Osteocyte (in vitro differentiated cells): ENCODE results near the gene CRYBG3. TPM values are rescaled to one million over a fixed set of nuclear protein-coding genes. Genes with fewer than 3 reads are reported as not detected.
"Not testable (repeated sequence)": the region's sequence is repeated elsewhere in the genome, so short reads cannot be mapped to it uniquely, and the experiment has no call there.

Experiments
- DNase-seq: peaks from one replicate; pipeline ENCODE4 v3.0.0; 2021; ENCODE audit warnings: mixed read lengths; ENCODE audit not compliant: unreplicated experiment; ENCODE audit errors: extremely low spot score
- H3K27ac Mint-ChIP-seq: one replicate; pipeline ENCODE4 v1.8.0; 2021; ENCODE audit warnings: mild to moderate bottlenecking, mixed read lengths; ENCODE audit not compliant: unreplicated experiment
- H3K27me3 Mint-ChIP-seq: one replicate; pipeline ENCODE4 v1.8.0; 2021; ENCODE audit warnings: mixed read lengths; ENCODE audit not compliant: unreplicated experiment
- H3K36me3 Mint-ChIP-seq: one replicate; pipeline ENCODE4 v1.8.0; 2021; ENCODE audit warnings: mixed read lengths; ENCODE audit not compliant: unreplicated experiment
- H3K4me1 Mint-ChIP-seq: one replicate; pipeline ENCODE4 v1.8.0; 2021; ENCODE audit warnings: mixed read lengths; ENCODE audit not compliant: unreplicated experiment
- H3K4me3 Mint-ChIP-seq: one replicate; pipeline ENCODE4 v1.8.0; 2021; ENCODE audit warnings: mild to moderate bottlenecking, moderate library complexity, mixed read lengths; ENCODE audit not compliant: unreplicated experiment
- H3K9me3 Mint-ChIP-seq: one replicate; pipeline ENCODE4 v1.8.0; 2021; ENCODE audit warnings: mixed read lengths; ENCODE audit not compliant: unreplicated experiment
- total RNA-seq: library from RNA; stranded (reverse); gene quantifications from 2 replicates; pipeline ENCODE4 v1.2.1, GENCODE V29; 2021
- TF ChIP-seq, protein P1 (sequence below): fragments of 200-600 bp; sonication (generic); IDR thresholded peaks from 2 replicates; pipeline ENCODE4 v1.5.0; 2021; ENCODE audit warnings: antibody characterized with exemption, mild to moderate bottlenecking, moderate library complexity

CRYBG3 gene
- total RNA-seq, 1 donor from 2014 or later: 13.5 TPM

DNA sequence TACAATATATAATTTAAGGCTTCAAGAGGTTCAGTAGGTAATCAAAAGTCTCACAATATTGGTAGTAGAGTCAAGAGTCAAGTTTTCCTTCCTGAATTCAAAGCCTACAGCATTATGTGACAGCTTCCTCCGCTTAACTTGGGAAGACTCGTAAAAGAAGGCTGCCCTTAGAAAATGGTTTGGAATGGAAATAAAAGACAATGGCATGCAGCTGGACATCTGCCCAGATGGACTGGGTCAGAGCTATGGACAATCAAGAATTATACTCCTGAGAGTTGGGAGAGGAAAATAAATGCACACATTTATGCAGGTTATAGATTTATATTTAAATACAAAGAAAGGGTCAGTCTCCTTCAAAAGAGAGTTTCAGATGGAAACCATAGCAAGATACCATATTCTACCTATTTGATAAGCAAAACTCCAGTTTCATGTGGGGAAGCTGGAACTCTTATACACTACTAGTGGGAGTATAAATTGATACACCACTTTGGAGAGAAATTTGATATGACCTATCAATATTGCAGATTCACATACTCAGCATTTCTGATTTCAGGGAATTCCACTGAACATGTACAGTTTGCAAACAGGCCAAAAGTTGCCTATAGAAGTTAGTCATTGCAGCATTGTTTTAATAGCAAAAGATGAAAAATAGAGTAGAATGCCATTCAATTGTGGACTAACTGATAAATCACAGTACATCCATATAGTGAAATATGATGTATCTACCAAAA lies 6.1 kb downstream of the CRYBG3 start:
- Mint-ChIP-seq H3K27ac (no peak overlapping the region), H3K4me3 (no peak overlapping the region), H3K27me3 (no peaks in the 10 kb centered on the region), H3K4me1 (peaks cover 25% of the 10 kb centered on the region), H3K36me3 (peaks cover 5% of the 10 kb centered on the region), H3K9me3 (peaks cover 6% of the 10 kb centered on the region)
- DNase-seq: no peak
- TF ChIP-seq, protein P1, sequence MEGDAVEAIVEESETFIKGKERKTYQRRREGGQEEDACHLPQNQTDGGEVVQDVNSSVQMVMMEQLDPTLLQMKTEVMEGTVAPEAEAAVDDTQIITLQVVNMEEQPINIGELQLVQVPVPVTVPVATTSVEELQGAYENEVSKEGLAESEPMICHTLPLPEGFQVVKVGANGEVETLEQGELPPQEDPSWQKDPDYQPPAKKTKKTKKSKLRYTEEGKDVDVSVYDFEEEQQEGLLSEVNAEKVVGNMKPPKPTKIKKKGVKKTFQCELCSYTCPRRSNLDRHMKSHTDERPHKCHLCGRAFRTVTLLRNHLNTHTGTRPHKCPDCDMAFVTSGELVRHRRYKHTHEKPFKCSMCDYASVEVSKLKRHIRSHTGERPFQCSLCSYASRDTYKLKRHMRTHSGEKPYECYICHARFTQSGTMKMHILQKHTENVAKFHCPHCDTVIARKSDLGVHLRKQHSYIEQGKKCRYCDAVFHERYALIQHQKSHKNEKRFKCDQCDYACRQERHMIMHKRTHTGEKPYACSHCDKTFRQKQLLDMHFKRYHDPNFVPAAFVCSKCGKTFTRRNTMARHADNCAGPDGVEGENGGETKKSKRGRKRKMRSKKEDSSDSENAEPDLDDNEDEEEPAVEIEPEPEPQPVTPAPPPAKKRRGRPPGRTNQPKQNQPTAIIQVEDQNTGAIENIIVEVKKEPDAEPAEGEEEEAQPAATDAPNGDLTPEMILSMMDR: no peak

DNA sequence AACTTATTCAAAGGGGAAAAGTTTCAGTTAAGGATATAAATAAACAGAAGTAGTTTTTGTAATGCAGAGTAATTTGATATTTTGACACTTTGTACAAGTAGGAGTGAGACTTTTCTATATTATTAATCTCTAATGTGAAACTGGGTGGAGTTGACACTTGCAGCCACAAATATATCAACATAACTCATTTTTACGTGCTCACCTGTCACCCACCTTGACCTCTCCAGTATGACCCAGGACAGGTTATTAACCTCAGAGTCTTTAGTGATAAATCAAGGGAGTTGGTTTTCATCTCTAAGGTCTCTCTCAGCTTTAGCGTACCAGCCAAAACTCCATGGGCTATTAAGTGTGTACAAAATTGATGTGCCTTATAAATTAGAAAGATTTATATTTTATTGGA lies 7.4 kb downstream of the CRYBG3 start:
- no peak for DNase-seq
- peaks cover 12% of the 10 kb centered on the region for H3K4me1 Mint-ChIP-seq
- peaks cover 6% of the 10 kb centered on the region for H3K9me3 Mint-ChIP-seq
- H3K27ac Mint-ChIP-seq: no peak overlapping the region
- peaks cover 5% of the 10 kb centered on the region for H3K36me3 Mint-ChIP-seq
- H3K27me3 Mint-ChIP-seq: no peaks in the 10 kb centered on the region
- H3K4me3 Mint-ChIP-seq: no peak overlapping the region
- TF ChIP-seq, protein P1: no peak

DNA sequence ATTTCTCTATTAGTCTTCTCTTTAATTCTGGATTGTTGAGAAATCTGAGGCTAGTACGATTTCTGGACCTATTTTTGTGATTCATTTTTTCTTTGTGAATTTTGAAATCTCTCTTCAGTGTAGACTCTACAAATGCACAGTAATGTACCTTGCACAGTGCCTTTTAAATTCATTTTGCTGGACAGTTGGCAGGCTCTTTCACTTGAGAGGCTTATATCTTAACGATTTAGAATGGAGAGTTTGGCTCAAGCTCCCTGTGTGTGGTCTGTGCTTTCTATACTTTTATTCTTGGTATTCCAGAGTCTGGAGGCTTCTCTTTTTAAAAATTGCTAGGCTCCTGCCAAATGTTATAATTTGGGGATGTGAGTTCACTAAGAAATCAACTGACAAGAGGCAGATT lies 8.8 kb downstream of the CRYBG3 start:
- H3K4me3 Mint-ChIP-seq: no peak overlapping the region
- no peak for DNase-seq
- peaks cover 8% of the 10 kb centered on the region for H3K4me1 Mint-ChIP-seq
- H3K27ac Mint-ChIP-seq: no peak overlapping the region
- H3K36me3 Mint-ChIP-seq: peaks cover 5% of the 10 kb centered on the region
- TF ChIP-seq, protein P1: no peak
- H3K27me3 Mint-ChIP-seq: no peaks in the 10 kb centered on the region
- peaks cover 6% of the 10 kb centered on the region for H3K9me3 Mint-ChIP-seq

DNA sequence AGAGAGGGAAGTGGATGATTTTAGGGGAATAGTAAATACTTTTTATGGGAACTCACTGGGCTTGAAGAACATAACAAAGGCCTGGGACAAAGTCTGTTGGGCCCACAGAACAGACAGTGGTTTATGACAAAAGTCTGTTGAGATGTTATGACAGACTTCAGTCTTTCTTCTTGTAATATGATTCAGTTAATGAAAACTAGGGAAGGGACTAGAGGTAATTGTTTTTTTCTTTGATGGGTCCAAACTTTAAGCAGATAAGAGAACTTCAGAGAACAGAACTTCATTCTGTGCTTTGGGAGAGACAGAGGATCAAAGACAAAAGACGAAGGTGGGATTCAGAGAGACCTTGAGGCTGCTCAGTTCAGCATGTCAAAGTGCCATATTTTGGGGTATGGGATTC lies 9.3 kb downstream of the CRYBG3 start:
- no peak overlapping the region for H3K4me3 Mint-ChIP-seq
- H3K4me1 Mint-ChIP-seq: peaks cover 8% of the 10 kb centered on the region
- H3K9me3 Mint-ChIP-seq: peaks cover 6% of the 10 kb centered on the region
- DNase-seq: no peak
- H3K36me3 Mint-ChIP-seq: peaks cover 5% of the 10 kb centered on the region
- H3K27me3 Mint-ChIP-seq: no peaks in the 10 kb centered on the region
- TF ChIP-seq, protein P1: no peak
- no peak overlapping the region for H3K27ac Mint-ChIP-seq

DNA sequence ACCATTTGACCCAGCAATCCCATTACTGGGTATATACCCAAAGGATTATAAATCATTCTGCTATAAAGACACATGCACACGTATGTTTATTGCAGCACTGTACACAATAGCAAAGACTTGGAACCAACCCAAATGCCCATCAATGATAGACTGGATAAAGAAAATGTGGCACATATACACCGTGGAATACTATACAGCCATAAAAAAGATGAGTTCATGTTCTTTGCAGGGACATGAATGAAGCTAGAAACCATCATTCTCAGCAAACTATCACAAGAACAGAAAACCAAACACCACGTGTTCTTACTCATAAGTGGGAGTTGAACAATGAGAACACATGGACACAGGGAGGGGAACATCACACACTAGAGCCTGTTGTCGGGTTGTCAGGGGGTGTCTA lies 11.4 kb downstream of the CRYBG3 start:
- H3K9me3 Mint-ChIP-seq, H3K4me3 Mint-ChIP-seq, H3K4me1 Mint-ChIP-seq, H3K27ac Mint-ChIP-seq, H3K27me3 Mint-ChIP-seq, DNase-seq, H3K36me3 Mint-ChIP-seq: not testable (repeated sequence)
